Coronary artery (tissue), 2 donors: ENCODE measurements around the gene SYTL2.
A peak's percentile ranks its signal among the peaks of the same experiment; 100 is the strongest.

Experiments used
- DNase-seq: peaks from one replicate; pipeline ENCODE4 v3.0.0-alpha.2; 2017; ENCODE audit warnings: low spot score
- H3K27ac ChIP-seq, 2 donors: fragments of 200-600 bp; sonication (generic); one replicate each; pipeline ENCODE4 v1.5.1; 2016 to 2019
- H3K4me3 ChIP-seq: fragments of 200-600 bp; sonication (generic); 2 replicates; pipeline ENCODE4 v1.5.1; 2016; ENCODE audit warnings: mild to moderate bottlenecking, moderate library complexity
- CTCF ChIP-seq: fragments of 200-600 bp; sonication (generic); IDR thresholded peaks from one replicate; pipeline ENCODE4 v1.5.1; 2019; ENCODE audit warnings: antibody characterized with exemption

The SYTL2 gene

GRCh38 chr11:85685820-85686459 is 125.0 kb downstream of the SYTL2 start, which contains the start of gene CCDC89:
TSS of gene CCDC89 (minus strand) at chr11:85686195. CDS start at chr11:85686130, 65 bp downstream.
- peak within 1 kb of the TSS; percentile 61 to 79 for H3K27ac ChIP-seq
- no peak for TF ChIP-seq CTCF
- peak; percentile 91 for DNase-seq
- peak within 1 kb of the TSS; percentile 67 for H3K4me3 ChIP-seq

GRCh38 chr11:85685125-85685819 is 125.7 kb downstream of the SYTL2 start:
- TF ChIP-seq CTCF = no peak
- Histone ChIP-seq H3K27ac (peak overlapping the region; percentile 61 to 79), H3K4me3 (peak overlapping the region; percentile 67)
- DNase-seq = peak; percentile 72

- no peak for DNase-seq
- no peak for TF ChIP-seq CTCF
- peak overlapping the region; percentile 74 for H3K4me3 ChIP-seq
- H3K27ac ChIP-seq = peak overlapping the region; percentile 23 to 35
Measured at GRCh38 chr11:85682330-85683305, 128.3 kb downstream of the SYTL2 start.

GRCh38 chr11:85680897-85681296 is 130.0 kb downstream of the SYTL2 start:
- Histone ChIP-seq H3K4me3 (no peak overlapping the region), H3K27ac (no peak overlapping the region)
- no peak for DNase-seq
- TF ChIP-seq CTCF = no peak

- H3K4me3 ChIP-seq = no peak overlapping the region
- no peak for TF ChIP-seq CTCF
- H3K27ac ChIP-seq = no peak overlapping the region
- DNase-seq = no peak
Measured at GRCh38 chr11:85679576-85679975, 131.4 kb downstream of the SYTL2 start.

- Histone ChIP-seq H3K27ac (no peak overlapping the region), H3K4me3 (no peak overlapping the region)
- no peak for DNase-seq
- TF ChIP-seq CTCF = no peak
Measured at GRCh38 chr11:85673393-85673792, 137.5 kb downstream of the SYTL2 start.
